Measurements from ENCODE around the gene ATF7IP2. TPM values are rescaled to one million over a fixed set of nuclear protein-coding genes. Genes with fewer than 3 reads are reported as not detected.

ATF7IP2 gene
- total RNA-seq, 1 experiment from 2014 or later: 7.4 TPM

DNA sequence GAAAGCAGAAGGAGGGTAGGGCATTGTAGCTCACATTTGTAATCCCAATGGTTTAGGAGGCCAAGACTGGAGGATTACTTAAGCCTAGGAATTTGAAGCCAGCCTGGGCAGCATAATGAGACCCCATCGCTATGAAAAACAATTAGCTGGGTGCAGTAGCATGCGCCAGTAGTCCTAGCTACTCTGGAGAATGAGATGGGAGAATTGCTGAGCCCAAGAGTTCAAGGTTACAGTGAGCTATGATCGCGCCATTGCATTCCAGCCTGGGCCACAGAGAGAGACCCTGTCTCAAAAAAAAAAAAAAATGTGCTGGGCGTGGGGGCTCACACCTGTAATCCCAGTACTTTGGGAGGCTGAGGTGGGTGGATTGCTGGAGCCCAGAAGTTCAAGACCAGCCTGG, 5.0 kb downstream of the ATF7IP2 start:
- H3K4me3 ChIP-seq (replicated peaks in 1 of 2; ENCODE audit: low read depth in 1 of 2, low read length in 2 of 2): no peak overlapping the region
- no peak for DNase-seq (ENCODE audit: low read depth, low spot score)
- CTCF ChIA-PET: no interaction called here
- no peaks in the 10 kb centered on the region for H3K9me2 ChIP-seq (ENCODE audit: insufficient read depth)
- intact Hi-C loops (cut with micrococcal nuclease): no loop called here
- H2AFZ ChIP-seq (ENCODE audit: low read depth, low read length, poor library complexity, severe bottlenecking): no peak overlapping the region
- H4K20me1 ChIP-seq (ENCODE audit: insufficient read depth): no peaks in the 10 kb centered on the region
- no peak overlapping the region for H3K27ac ChIP-seq (ENCODE audit: low read depth, low read length)
- no TSS peak for BruUV-seq (replicated peaks)
- ATAC-seq: no peak
- H3K9me3 ChIP-seq (ENCODE audit: control insufficient read depth in 1 of 2, insufficient read depth in 1 of 2, low read depth in 1 of 2, low read length in 2 of 2): no peaks in the 10 kb centered on the region
- POLR2A ChIA-PET: no interaction called here
- H3K4me2 ChIP-seq (ENCODE audit: low read length): no peak overlapping the region
- TF ChIP-seq EZH2 (IDR thresholded peaks at IDR 0.05) (no peak), ELF1 (IDR thresholded peaks at IDR 0.05; ENCODE audit: borderline replicate concordance, low read depth) (no peak), SIN3A (IDR thresholded peaks at IDR 0.05; ENCODE audit: low read depth) (no peak), JUND (IDR thresholded peaks at IDR 0.05) (no peak), SP1 (IDR thresholded peaks at IDR 0.05; ENCODE audit: low read depth) (no peak), YY1 (IDR thresholded peaks at IDR 0.05; ENCODE audit: extremely low read depth, insufficient replicate concordance, low read depth, low read length) (no peak), ZNF274 (IDR thresholded peaks at IDR 0.05; ENCODE audit: low read depth, low read length) (no peak), CEBPB (IDR thresholded peaks at IDR 0.05; ENCODE audit: low read depth) (no peak), ZFX (IDR thresholded peaks at IDR 0.05) (no peak), POLR2AphosphoS5 (IDR thresholded peaks at IDR 0.05; ENCODE audit: low read depth, low read length) (no peak), RAD21 (IDR thresholded peaks at IDR 0.05; ENCODE audit: low read depth) (no peak), MAX (IDR thresholded peaks at IDR 0.05) (no peak), EGR1 (IDR thresholded peaks at IDR 0.05; ENCODE audit: low read depth) (no peak), REST (IDR thresholded peaks at IDR 0.05; ENCODE audit: low read depth) (no peak), ATF3 (IDR thresholded peaks at IDR 0.05) (no peak), EZH2phosphoT487 (IDR thresholded peaks at IDR 0.05; ENCODE audit: borderline replicate concordance) (no peak), SRF (IDR thresholded peaks at IDR 0.05; ENCODE audit: low read depth) (no peak)
- TF ChIP-seq, protein P1, sequence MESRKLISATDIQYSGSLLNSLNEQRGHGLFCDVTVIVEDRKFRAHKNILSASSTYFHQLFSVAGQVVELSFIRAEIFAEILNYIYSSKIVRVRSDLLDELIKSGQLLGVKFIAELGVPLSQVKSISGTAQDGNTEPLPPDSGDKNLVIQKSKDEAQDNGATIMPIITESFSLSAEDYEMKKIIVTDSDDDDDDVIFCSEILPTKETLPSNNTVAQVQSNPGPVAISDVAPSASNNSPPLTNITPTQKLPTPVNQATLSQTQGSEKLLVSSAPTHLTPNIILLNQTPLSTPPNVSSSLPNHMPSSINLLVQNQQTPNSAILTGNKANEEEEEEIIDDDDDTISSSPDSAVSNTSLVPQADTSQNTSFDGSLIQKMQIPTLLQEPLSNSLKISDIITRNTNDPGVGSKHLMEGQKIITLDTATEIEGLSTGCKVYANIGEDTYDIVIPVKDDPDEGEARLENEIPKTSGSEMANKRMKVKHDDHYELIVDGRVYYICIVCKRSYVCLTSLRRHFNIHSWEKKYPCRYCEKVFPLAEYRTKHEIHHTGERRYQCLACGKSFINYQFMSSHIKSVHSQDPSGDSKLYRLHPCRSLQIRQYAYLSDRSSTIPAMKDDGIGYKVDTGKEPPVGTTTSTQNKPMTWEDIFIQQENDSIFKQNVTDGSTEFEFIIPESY (IDR thresholded peaks at IDR 0.05; ENCODE audit: extremely low read depth, insufficient replicate concordance, low read length): no peak
- peaks cover 0 to 9% of the 10 kb centered on the region in 2 experiments; a peak in 2 of 4 replicates for H3K4me1 ChIP-seq (ENCODE audit: control insufficient read depth in 1 of 2, insufficient read depth in 2 of 2, low read length in 2 of 2)
- RAD21 ChIA-PET (ENCODE audit: low non-redundant PET in 1 of 2, low total read pairs in 2 of 2, uncharacterized antibody in 2 of 2, unreplicated experiment in 2 of 2): no interaction called here
- no peaks in the 10 kb centered on the region for H3K36me3 ChIP-seq (ENCODE audit: control insufficient read depth in 1 of 2, insufficient read depth in 2 of 2, low read length in 2 of 2)
- H3K9ac ChIP-seq (ENCODE audit: low read length): no peak overlapping the region
- H3K79me2 ChIP-seq (ENCODE audit: insufficient read depth, low read length): peaks cover 19% of the 10 kb centered on the region
- no peaks in the 10 kb centered on the region for H3K27me3 ChIP-seq (ENCODE audit: insufficient read depth, low read length)
